Adipose tissue (tissue), 3 donors: ENCODE data around the gene L1CAM. TPM values are rescaled to one million over a fixed set of nuclear protein-coding genes. Genes with fewer than 3 reads are reported as not detected.

Source experiments
- H3K27ac ChIP-seq: one replicate; pipeline ENCODE4 v1.5.1; 2013; ENCODE audit warnings: low read depth, low read length
- WGBS, 3 donors: extraction: QIAGEN DNeasy Blood & Tissue Kit; methylation state at CpG; one replicate each; pipeline ENCODE4 v1.1.7; 2013; 5-methylcytosine and 5-hydroxymethylcytosine counted together
- polyA plus RNA-seq, 3 donors: library from polyadenylated mRNA; stranded (reverse); fragments of 200-250 nt; gene quantifications; one replicate each; pipeline ENCODE4 v1.2.3, GENCODE V29; 2013
- donor health status: healthy with polysubstance abuse.
- donor health status: Bipolar disorder and iron deficiency.
- donor health status: healthy.

L1CAM gene
- polyA plus RNA-seq, 3 donors = 1.3 to 1.8 (median 1.5) TPM

DNA sequence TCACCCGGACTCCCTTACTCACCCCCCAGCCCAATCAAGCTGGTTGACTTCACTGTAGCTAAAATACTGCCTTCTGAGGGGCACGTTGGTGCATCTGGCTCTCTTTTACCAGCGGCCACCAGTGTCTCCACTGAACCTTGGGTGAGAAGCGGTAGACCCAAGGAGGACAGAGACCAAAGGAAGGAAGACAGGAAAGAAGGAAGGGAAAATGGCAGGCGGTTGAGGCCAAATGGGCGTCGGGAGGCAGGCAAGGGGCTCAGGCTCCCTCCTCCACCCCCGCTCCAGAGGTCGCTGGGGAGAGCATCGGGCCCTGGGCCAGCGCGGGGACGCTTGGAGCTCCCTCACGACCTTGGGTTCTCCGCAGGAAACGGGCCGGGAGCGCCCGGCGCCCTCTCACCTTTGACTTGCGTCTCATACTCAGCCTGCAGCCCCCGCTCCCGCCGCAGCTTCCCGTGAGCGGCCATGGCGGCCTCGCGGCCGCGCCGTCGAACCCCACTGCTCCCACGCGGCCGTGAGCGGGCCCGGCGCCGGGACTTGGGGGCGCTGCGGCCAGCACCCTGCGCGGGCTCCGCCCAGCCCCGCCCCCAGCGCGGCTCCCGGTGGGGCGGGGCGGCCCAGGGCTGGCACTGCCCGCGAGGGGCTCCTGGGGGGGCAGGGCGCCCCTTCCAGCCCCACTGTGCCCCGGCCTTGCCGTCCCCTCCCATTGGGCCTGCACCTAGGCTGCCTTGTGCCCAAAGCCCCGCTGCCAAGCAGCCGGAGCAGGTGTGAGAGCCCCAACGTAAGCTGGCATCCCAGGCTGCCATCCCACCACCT, 40.0 kb upstream of the L1CAM start, which contains the start of gene ARHGAP4:
Gene ARHGAP4 (minus strand): TSS at position 526 of the 813 bp plus-strand sequence. CDS start 62 bp downstream, at position 464.
- peak within 1 kb of the TSS; percentile 43 for H3K27ac ChIP-seq
- WGBS, 3 donors = 10 to 31% (median 16%) methylated on average over 35 to 53 of the region's 59 CpGs

DNA sequence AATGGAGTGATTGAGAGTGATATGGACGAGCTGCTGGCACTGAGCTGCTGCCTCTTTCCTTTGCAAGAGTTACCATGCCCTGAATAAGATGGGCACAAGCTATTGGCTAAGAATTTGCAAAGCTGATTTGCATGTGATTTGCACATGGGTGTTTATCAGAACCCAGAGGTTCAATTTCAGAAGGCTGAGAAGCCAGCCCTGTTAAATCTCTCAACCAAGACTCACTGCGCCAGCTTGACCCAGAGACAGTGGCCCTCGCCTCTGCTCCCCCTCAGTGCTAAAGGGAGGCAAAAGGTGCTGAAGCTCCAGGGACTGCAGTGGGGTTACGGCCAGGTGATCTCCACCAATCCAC, 39.4 kb upstream of the L1CAM start:
- 49 to 80% (median 75%) methylated on average over 4 of the region's 4 CpGs for WGBS, 3 donors

DNA sequence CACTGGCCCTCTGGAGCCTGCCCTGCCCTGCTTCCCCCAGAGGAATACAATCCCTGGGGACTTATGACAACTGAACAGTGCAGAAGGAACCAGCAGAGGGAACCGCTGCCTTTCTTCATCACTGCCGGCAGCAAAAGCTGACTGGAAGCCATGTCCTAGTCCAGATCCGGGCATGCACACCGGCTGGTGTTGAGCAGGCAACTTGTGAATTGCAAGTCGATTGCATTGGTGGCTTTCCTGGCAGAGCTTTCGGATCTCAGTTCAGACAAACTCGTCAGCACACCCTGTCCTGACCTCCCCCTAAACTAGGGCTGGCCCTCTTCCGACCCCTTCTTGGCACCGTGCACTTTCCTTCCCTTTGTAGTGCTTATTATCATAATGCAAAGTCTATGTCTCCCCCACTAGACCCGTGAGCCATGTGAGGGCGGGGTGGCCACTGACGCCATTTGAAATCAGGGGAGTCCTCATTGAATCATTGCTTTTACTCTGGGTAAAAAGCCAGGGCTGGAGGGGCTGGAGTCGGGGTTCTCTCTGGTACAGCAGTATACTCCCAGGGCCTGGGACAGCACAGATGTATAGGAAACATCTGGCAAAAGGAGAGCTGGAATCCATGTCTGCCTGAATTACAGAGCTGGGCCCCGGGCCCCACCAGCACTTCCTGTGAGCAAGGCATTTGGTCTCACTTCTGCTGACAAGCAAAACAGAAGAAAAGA, 38.3 kb upstream of the L1CAM start:
- WGBS, 3 donors = 7 to 42% (median 35%) methylated on average over 14 of the region's 14 CpGs

More for the DNA sequence above, 39.4 kb upstream of the L1CAM start:
- H3K27ac ChIP-seq = no peak overlapping the region

DNA sequence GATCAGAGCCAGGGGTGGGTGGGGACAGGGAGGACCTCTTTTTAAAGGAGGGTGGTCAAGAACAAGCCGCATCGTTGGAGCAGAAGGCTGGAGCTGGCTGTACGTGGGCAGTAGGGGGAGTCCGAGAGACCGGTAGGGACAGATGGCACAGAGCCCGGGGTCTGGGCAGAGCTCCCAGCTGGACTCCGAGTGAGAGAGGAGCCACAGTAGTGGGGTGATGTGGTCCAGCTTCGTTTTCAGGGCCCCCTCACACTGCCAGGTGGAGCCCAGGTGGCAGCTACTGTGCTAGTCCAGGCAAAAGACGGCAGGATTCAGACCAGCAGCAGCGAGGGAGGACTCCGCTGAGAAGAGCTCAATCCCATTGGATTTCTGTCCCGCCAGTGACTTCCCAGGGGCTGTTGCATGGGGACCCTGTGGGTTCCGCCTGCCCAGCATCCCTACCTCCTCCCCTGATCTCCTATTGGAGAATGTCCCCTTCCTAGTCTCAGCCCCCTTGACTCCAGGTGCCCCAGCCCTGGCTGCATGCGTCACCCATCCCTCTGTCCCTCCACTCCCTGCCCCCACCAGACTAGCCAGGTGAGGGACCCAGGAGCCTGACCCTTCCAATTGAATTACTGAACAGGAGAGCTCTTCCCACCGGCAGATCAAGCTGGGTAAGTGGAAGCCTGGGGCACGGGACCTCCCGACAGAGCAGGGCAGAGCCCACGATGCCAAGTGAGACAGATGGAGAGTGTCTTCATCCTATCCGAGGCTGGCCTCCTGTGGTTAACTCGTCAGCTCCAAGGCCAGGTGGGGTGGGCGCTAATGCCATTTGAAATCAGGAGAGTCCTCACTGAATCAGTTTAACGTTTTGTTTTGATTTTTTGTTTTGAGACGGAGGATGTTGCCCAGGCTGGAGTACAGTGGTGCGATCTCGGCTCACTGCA, 37.2 kb upstream of the L1CAM start:
- WGBS, 3 donors = 26 to 54% (median 46%) methylated on average over 13 to 25 of the region's 25 CpGs
- H3K27ac ChIP-seq = no peak overlapping the region

More for the DNA sequence above, 38.3 kb upstream of the L1CAM start:
- no peak overlapping the region for H3K27ac ChIP-seq

DNA sequence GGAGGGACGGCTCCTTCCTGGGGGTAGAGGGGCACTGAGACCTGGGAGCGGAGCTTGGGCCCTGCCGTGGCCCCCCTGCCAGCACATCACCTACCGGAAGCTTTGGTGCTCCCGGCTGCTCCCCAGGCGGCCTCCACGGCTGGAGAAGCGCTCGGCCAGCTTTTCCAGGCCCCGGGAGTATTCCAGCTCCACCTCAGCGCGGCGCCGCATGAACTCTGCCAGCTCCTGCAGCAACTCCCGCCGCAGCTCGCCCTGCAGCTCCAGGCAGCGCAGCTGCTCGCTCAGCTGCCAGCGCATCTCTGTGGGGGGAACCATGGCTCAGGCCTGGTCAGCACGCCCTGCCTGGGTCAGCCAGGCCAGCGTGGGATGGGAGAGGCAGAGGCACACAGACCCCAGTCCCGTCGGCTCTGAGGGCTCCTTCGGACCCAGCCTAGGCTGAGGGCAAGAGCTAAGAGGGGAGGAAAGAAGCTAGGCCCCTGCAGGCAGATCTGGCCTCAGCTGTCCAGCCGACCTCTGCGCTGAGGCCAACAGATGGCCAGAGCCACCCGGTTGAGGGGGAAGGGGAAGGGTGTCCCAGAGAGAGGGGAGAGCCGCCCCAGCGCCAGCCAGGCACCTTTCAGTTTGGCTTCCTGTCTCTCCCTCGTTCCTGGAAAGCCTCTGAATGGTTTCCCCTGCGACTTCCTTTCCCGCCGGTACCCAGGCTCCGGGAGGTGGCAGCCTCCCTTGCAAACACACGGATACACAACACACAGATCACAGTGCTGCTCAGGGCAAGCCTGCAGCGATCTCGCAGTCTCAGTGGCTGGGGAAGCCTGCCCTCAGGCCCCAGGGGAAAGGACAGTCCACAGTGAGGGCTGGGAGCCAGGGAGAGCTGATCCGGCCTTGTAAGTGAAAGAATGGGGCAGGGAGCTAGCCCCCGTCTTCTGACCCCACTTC, 35.8 kb upstream of the L1CAM start:
- no peak overlapping the region for H3K27ac ChIP-seq
- WGBS, 3 donors = 32 to 44% (median 34%) methylated on average over 9 to 40 of the region's 40 CpGs

DNA sequence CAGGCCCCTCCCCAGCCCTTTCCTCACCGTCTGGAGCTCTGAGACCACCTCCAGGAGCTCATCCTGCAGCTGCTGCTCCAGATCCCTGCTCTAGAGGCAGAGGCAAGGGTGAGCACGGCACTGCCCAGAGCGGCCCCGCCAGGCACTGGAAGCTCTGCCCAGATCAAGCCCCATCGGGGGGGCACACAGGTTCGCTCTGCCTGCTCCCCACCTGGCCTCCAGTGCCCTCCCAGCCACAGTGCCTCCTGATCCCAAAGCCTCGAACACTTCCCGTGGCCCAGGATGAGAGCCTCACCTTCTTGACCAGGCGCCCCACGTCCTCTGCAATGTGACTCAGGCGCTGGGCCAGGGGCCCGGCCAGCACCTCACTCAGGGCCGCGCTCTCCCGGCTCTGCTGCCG, 35.1 kb upstream of the L1CAM start:
- 72 to 81% (median 73%) methylated on average over 8 to 16 of the region's 16 CpGs for WGBS, 3 donors
- H3K27ac ChIP-seq = no peak overlapping the region

DNA sequence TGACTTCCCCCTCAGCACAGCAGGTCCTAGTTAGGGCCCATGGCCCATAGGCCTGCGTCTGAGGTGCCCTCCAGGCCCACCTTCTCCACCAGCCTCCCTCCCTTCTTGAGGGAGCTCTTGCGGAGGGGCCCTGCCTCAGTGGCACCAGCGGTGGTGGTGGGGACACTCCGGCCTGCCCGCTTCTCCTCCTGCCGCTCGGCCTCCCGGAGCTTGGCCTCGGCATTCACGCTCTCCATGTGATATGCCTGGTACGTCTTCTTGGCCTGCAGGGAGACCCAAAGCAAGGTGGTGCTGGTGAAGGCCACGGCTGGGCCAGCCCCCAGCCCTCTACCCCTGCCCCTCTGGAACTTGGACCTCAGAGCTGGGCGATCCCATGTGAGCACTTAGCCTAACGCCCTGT, 34.6 kb upstream of the L1CAM start:
- WGBS, 3 donors = 79 to 97% (median 94%) methylated on average over 3 to 14 of the region's 14 CpGs
- no peak overlapping the region for H3K27ac ChIP-seq

DNA sequence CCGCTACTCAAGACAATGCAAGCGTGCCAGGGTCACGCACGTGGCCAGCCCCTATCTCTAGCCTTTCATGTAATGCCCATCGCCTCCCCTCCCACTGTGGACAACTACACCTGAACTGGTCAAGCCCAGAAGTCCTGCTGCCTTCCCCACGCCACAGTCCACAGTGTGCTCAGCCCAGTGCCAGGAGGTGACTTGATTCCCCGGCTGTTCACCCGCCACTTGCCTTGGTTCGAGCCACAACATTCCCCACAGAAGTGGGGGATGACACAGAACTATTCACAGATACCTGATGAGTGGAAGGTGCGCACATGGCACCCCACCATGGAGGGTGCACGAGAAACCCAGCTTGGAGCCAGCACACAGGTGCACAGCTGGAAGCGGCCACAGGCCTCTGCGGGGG, 33.3 kb upstream of the L1CAM start:
- 85 to 96% (median 91%) methylated on average over 10 to 13 of the region's 13 CpGs for WGBS, 3 donors

DNA sequence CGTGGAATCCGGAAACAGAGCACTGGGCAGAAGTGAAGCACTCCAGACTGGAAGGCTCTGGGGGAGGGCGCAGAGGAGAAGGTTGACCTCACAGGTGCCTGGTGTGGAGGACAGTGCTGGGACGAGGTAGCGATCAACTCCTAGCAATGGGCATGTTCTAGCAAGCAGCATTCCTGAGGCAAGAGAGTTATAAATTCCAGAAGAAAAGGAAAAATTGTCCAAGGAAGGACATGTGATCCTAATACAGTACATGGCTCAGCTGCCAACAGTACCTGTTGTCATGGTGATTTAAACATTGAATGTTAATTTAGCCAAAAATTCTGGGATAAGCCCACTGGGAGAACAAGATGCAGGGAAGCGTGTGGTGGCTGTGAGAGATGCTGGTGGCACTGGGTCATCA, 31.9 kb upstream of the L1CAM start:
- WGBS, 3 donors = 80 to 88% (median 85%) methylated on average over 6 of the region's 6 CpGs
- H3K27ac ChIP-seq = no peak overlapping the region

More for the DNA sequence above, 33.3 kb upstream of the L1CAM start:
- H3K27ac ChIP-seq = no peak overlapping the region

DNA sequence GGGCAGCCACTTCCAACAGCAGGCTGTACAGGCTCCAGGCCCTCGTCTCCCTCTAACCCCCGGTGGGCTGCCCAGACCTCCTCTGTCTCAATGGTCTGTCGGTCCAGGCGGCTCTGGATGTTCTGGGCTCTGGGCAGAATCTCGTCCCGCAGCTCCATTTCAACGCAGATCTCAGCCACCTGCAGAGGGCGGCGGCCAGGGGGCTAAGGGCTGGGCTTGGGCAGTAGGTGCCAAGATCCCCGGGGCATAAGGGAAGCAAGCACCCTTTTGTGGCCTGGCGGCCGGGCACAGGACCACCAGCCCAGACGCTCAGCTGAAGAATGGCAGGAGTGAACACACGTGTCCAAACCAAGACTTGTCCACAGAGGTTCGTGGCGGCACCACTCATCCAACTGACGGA, 27.7 kb upstream of the L1CAM start:
- no peak overlapping the region for H3K27ac ChIP-seq
- 87 to 94% (median 91%) methylated on average over 7 to 17 of the region's 17 CpGs for WGBS, 3 donors

DNA sequence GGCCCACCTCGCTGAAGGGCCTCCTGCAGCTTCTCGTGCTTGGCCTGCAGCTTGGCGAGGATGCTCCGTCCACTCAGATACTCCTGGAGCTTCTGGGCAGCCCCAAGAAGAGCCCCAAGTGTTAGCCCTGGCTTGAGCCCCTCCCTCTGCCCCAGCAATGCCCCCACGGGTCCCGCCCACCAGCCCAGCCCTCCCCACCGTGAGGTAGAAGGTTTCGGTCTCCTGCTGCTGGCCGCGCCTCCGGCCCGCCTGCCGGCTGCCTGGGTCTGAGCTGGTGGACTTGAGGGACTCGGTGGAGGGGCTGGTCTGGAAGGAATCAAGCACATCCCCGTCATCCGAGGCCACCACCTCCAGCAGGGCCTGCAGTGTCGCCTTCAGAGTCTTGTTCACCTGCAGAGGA, 27.2 kb upstream of the L1CAM start:
- WGBS, 3 donors = 67 to 85% (median 75%) methylated on average over 6 to 17 of the region's 17 CpGs
- no peak overlapping the region for H3K27ac ChIP-seq

DNA sequence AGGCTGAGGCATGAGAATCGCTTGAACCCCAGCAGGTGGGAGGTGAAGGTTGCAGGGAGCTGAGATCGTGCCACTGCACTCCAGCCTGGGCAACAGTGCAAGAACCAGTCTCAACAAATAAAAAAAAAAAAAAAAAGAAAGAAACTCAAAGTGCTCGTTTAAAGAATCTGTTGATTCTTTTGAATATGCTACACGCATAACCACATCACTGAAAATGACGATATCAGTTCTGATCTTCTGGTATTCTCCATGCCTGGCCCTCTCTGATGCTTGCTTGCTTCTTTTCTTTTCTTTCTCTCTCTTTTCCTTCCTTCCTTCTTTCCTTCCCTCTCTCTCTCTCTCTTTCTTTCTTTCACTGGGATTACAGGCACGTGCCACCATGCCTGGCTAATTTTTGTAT, 25.8 kb upstream of the L1CAM start:
- WGBS, 3 donors = 82 to 92% (median 86%) methylated on average over 5 to 6 of the region's 6 CpGs
- H3K27ac ChIP-seq = no peak overlapping the region

DNA sequence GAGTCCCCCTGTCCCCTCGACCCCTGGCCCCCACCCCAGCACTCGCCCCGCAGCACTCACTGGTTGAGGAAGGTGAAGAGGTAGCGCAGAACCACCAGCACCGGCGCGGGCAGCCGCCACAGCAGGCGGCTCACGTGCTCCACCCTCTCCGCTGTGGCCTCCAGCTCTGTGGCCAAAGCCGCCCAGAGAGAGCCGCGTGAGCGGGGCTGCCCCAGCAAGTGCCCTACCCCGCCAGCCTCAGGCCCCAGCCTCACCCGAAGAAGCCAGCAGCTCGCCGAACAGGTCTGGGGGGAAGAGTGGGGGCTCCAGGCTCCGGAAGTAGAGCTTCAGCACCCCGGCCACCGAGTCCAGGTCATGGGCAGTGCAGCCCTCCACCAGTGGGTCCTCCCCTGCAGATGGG, 24.5 kb upstream of the L1CAM start:
- H3K27ac ChIP-seq = no peak overlapping the region
- WGBS, 3 donors = 90 to 95% (median 93%) methylated on average over 9 to 21 of the region's 22 CpGs

DNA sequence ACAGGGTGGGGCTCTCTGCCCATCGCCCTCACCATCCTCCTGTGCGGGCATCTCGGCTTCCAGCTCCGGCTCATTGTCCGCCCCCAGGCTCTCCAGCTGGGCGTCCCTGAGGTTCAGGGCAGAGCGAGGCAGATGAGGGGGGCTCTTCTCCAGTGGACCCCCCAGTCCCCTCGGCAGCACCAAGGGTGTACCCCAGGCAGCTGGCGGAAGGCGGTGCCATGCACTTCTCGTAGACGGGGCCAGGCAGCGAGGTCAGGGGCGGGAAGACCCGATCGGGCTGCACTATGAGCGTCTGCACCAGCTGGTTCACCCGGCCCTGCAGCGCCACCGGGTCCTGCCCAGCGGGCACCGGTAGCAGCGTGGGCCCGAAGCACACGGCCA, 24.0 kb upstream of the L1CAM start:
- 91 to 95% (median 92%) methylated on average over 9 to 25 of the region's 25 CpGs for WGBS, 3 donors
- no peak overlapping the region for H3K27ac ChIP-seq

DNA sequence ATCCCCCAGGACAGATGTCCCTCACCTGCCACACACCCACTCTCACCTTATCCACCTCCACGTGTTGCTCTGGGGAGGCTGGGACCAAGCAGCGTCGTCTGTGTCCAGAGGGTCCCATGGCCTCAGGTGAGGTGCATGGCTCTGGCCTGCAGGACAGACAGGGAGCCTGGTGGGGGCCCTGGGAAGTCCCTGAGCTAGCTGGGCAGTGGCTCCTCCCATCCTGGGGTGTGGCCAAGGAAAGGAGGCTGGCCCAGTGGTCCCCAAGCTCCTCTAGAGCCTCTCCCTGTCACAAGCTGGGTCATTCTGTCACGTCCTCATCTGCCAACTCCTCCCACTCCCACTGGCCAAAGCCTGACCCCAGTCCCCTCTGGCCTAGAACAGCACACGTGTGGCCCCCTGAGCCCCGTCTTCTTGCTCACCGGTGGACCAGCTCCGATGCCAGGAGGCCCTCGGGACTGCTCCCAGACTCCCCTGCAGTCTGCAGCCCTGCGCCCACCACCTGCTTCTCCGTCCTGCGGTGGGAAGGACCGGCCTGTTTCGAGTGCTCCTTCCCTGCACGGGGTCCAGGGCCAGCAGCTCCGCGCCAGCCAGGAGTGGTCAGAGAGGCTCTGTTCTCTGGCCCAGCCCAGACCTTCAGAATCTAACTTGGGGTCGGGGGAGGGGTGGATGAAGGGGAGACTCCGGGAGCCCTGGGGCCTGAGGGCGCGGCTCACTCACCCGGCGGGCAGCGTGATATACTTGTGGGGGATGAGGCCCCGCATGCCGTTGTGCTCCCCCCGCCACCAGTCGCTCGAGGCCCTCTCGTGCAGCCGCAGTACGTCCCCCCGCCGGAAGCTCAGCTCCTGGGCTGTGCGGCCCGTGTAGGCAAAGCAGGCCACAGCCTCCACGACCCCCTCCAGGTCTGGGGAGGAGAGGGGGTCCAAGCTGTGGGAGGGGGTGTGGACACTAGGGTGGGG, 23.3 kb upstream of the L1CAM start:
- WGBS, 3 donors = 73 to 78% (median 74%) methylated on average over 25 to 36 of the region's 37 CpGs
- no peak overlapping the region for H3K27ac ChIP-seq

DNA sequence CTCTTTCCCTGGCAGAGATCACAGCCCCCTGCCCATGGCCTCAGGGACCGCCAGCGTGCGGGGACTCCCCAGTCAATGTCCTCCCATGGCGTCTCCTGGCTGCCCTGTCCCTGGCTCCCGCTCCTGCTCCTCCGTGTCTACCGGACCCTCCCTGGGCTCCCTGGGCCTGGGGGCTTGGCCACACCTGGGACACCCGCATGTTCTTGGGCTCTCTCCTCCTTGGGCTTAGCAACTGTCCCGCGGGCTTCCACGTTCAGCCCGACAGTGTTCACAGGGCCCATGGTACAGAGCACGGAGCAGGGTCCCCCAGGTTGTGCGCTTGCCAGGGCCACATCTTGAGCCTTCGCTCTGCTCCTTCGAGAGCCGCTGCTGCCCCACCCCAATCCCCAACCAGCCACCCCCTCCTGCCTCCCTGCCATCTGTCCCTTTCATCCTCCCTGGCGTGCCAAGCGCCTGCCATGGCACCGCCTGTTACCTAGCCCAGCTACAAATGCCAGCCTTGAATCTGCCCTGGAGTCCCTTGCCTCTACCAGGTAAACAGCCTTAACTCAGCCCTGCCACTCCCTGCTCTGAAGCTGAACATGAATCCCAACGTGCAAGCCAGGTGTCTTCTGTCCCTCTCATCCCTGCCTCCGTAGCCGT, 22.4 kb upstream of the L1CAM start:
- H3K27ac ChIP-seq = no peak overlapping the region
- WGBS, 3 donors = 83 to 100% (median 92%) methylated on average over 7 to 23 of the region's 23 CpGs
